HEK293T (cell line): ENCODE data around the gene SUCLG2.

ENCODE experiments used
- CTCF ChIA-PET: fragments of 350-600 bp; formaldehyde crosslinking; extraction: SDS; loops from one replicate; lab custom pipeline; 2021; ENCODE audit warnings: antibody characterized with exemption, inconsistent platforms; lab: Yijun Ruan, JAX
- POLR2A ChIA-PET: fragments of 350-600 bp; formaldehyde crosslinking; extraction: SDS; loops from one replicate; lab custom pipeline; 2020; ENCODE audit warnings: antibody characterized with exemption, inconsistent platforms; lab: Yijun Ruan, JAX
- DNase-seq: peaks from one replicate; pipeline ENCODE4 v3.0.0; 2012; ENCODE audit warnings: mixed read lengths; ENCODE audit errors: extremely low spot score
- ARNT ChIP-seq: fragments of 450-650 bp; IDR thresholded peaks from 2 replicates; pipeline ENCODE4 v1.6.1; 2017; ENCODE audit warnings: mild to moderate bottlenecking
- BHLHE40 ChIP-seq: fragments of 450-650 bp; IDR thresholded peaks from 2 replicates; pipeline ENCODE4 v1.6.1; 2016; ENCODE audit warnings: mild to moderate bottlenecking, moderate library complexity, borderline replicate concordance
- CTBP1 ChIP-seq: fragments of 450-650 bp; IDR thresholded peaks from 2 replicates; pipeline ENCODE4 v1.6.1; 2016; ENCODE audit warnings: borderline replicate concordance
- ELF4 ChIP-seq: fragments of 450-650 bp; IDR thresholded peaks from 2 replicates; pipeline ENCODE4 v1.6.1; 2017; ENCODE audit warnings: antibody characterized with exemption
- FOXA1 ChIP-seq: fragments of 450-650 bp; IDR thresholded peaks from 2 replicates; pipeline ENCODE4 v1.6.1; 2016; ENCODE audit warnings: mild to moderate bottlenecking
- FOXK2 ChIP-seq: fragments of 450-650 bp; IDR thresholded peaks from 2 replicates; pipeline ENCODE4 v1.6.1; 2016; ENCODE audit warnings: mild to moderate bottlenecking
- FOXM1 ChIP-seq: fragments of 450-650 bp; IDR thresholded peaks from 2 replicates; pipeline ENCODE4 v1.6.1; 2017; ENCODE audit warnings: mild to moderate bottlenecking, borderline replicate concordance
- HDGF ChIP-seq: fragments of 450-650 bp; IDR thresholded peaks from 2 replicates; pipeline ENCODE4 v1.6.1; 2017; ENCODE audit warnings: antibody characterized with exemption, borderline replicate concordance
- L3MBTL2 ChIP-seq: fragments of 450-650 bp; conservative IDR thresholded peaks from 2 replicates; pipeline ENCODE4 v1.6.1; 2016; ENCODE audit warnings: mild to moderate bottlenecking
- LEF1 ChIP-seq: fragments of 450-650 bp; IDR thresholded peaks from 2 replicates; pipeline ENCODE4 v1.6.1; 2017; ENCODE audit warnings: mild to moderate bottlenecking, borderline replicate concordance
- NFRKB ChIP-seq: fragments of 450-650 bp; IDR thresholded peaks from 2 replicates; pipeline ENCODE4 v1.6.1; 2016; ENCODE audit warnings: mild to moderate bottlenecking, moderate library complexity
- PKNOX1 ChIP-seq: fragments of 450-650 bp; IDR thresholded peaks from 2 replicates; pipeline ENCODE4 v1.6.1; 2016
- SP1 ChIP-seq: fragments of 450-650 bp; IDR thresholded peaks from 2 replicates; pipeline ENCODE4 v1.6.1; 2017
- SUZ12 ChIP-seq: fragments of 450-650 bp; IDR thresholded peaks from 2 replicates; pipeline ENCODE4 v1.6.1; 2016; ENCODE audit warnings: mild to moderate bottlenecking
- TARDBP ChIP-seq: fragments of 450-650 bp; IDR thresholded peaks from 2 replicates; pipeline ENCODE4 v1.6.1; 2016
- ZNF384 ChIP-seq: fragments of 450-650 bp; IDR thresholded peaks from 2 replicates; pipeline ENCODE4 v1.6.1; 2016

Gene SUCLG2

GRCh38 chr3:67375976-67376375 lies 278.4 kb downstream of the SUCLG2 start:
- ChIA-PET POLR2A (no interaction called here), CTCF (no interaction called here)
- TF ChIP-seq TARDBP (no peak), BHLHE40 (no peak), FOXA1 (no peak), ZNF384 (no peak), SUZ12 (no peak), FOXK2 (no peak), FOXM1 (no peak), L3MBTL2 (no peak), SP1 (no peak), LEF1 (no peak), ARNT (no peak), ELF4 (no peak), NFRKB (no peak), CTBP1 (no peak), HDGF (no peak), PKNOX1 (no peak)
- no peak for DNase-seq

- no peak for DNase-seq
- ChIA-PET POLR2A (no interaction called here), CTCF (interaction anchor here (0.7 kb wide), 1 partner anchor 249 kb away, joined by 6 read pairs; no protein-coding TSS in a partner anchor)
- TF ChIP-seq BHLHE40 (no peak), FOXA1 (no peak), FOXK2 (no peak), CTBP1 (no peak), L3MBTL2 (no peak), ZNF384 (no peak)
Observed at GRCh38 chr3:67362686-67363085, 291.7 kb downstream of the SUCLG2 start.

- POLR2A ChIA-PET, result no interaction called here
- CTCF ChIA-PET, result no interaction called here
- DNase-seq, result no peak
- no peak for TF ChIP-seq L3MBTL2
- no peak for TF ChIP-seq BHLHE40
- no peak for TF ChIP-seq NFRKB
- TF ChIP-seq SP1, result no peak
- no peak for TF ChIP-seq SUZ12
- no peak for TF ChIP-seq FOXK2
- no peak for TF ChIP-seq FOXM1
- no peak for TF ChIP-seq HDGF
- TF ChIP-seq ARNT, result no peak
- TF ChIP-seq FOXA1, result no peak
- no peak for TF ChIP-seq LEF1
- TF ChIP-seq PKNOX1, result no peak
- no peak for TF ChIP-seq CTBP1
- TF ChIP-seq TARDBP, result no peak
Observed at GRCh38 chr3:67361770-67362169, 292.6 kb downstream of the SUCLG2 start.

GRCh38 chr3:67361323-67361722 lies 293.1 kb downstream of the SUCLG2 start:
- DNase-seq, result no peak
- ChIA-PET CTCF (no interaction called here), POLR2A (no interaction called here)
- TF ChIP-seq TARDBP (no peak), PKNOX1 (no peak), FOXM1 (no peak), FOXK2 (no peak), HDGF (no peak), NFRKB (no peak), FOXA1 (no peak), ARNT (no peak), SUZ12 (no peak), LEF1 (no peak), CTBP1 (no peak), SP1 (no peak), ELF4 (no peak), L3MBTL2 (no peak), BHLHE40 (no peak), ZNF384 (no peak)

GRCh38 chr3:67357610-67358458 lies 296.6 kb downstream of the SUCLG2 start:
- CTCF ChIA-PET, result interaction anchor here (0.6 to 1.0 kb wide), 4 partner anchors 44 to 248 kb away, joined by 3 to 4 read pairs (median 3); no protein-coding TSS in a partner anchor
- TF ChIP-seq FOXM1 (no peak), HDGF (no peak), ZNF384 (no peak), BHLHE40 (no peak), L3MBTL2 (no peak), ELF4 (no peak), FOXK2 (no peak), PKNOX1 (no peak), CTBP1 (no peak), LEF1 (no peak), NFRKB (no peak), SUZ12 (no peak)
- POLR2A ChIA-PET, result no interaction called here
- peak; percentile 58 for DNase-seq
